H1 (cell line): ENCODE data around the gene SOD2. TPM values are rescaled to one million over a fixed set of nuclear protein-coding genes. Genes with fewer than 3 reads are reported as not detected.

ENCODE experiments used
- CTCF ChIA-PET: fragments of 300-600 bp; sonication (Branson Sonifier 250); formaldehyde crosslinking; loops from one replicate; lab custom pipeline; 2021; ENCODE audit not compliant: partially characterized antibody; lab: Charles Lee
- POLR2A ChIA-PET: fragments of 300-600 bp; sonication (Branson Sonifier 250); formaldehyde crosslinking; loops from one replicate; lab custom pipeline; 2021; ENCODE audit warnings: inconsistent platforms; ENCODE audit not compliant: partially characterized antibody; lab: Charles Lee
- DNase-seq, 2 experiments: peaks; one replicate each; pipeline versions ENCODE4 v3.0.0 to v3.0.0-alpha.2; 2010 to 2022; ENCODE audit warnings: low spot score in 2 of 2, low read depth in 1 of 2, mixed read lengths in 1 of 2
- FAIRE-seq: peaks from 2 replicates; lab custom pipeline; 2011; peaks lifted over from hg19 to GRCh38; lab: Jason Lieb, UNC
- H2AFZ ChIP-seq: 2 replicates; pipeline ENCODE4 v1.8.1; 2012; ENCODE audit warnings: low read length, inconsistent platforms
- H2AK5ac ChIP-seq: 2 replicates; pipeline ENCODE4 v1.6.1; 2013; ENCODE audit warnings: low read depth, low read length
- H2BK120ac ChIP-seq: replicated peaks from 2 replicates; pipeline ENCODE3; 2013; ENCODE audit warnings: low read depth, low read length, inconsistent platforms
- H2BK12ac ChIP-seq: 2 replicates; pipeline ENCODE4 v1.6.1; 2013; ENCODE audit warnings: low read depth, low read length
- H2BK15ac ChIP-seq: 2 replicates; pipeline ENCODE4 v1.6.1; 2013; ENCODE audit warnings: low read length
- H2BK20ac ChIP-seq: 2 replicates; pipeline ENCODE4 v1.6.1; 2013; ENCODE audit warnings: low read length
- H2BK5ac ChIP-seq: 2 replicates; pipeline ENCODE4 v1.6.1; 2013; ENCODE audit warnings: low read depth, low read length
- H3K14ac ChIP-seq: 2 replicates; pipeline ENCODE4 v1.6.1; 2013; ENCODE audit warnings: inconsistent platforms; ENCODE audit not compliant: insufficient read length
- H3K18ac ChIP-seq: 2 replicates; pipeline ENCODE4 v1.6.1; 2013; ENCODE audit warnings: low read length; ENCODE audit errors: extremely low read depth
- H3K23ac ChIP-seq: 2 replicates; pipeline ENCODE4 v1.6.1; 2013; ENCODE audit warnings: inconsistent platforms; ENCODE audit not compliant: insufficient read length
- H3K23me2 ChIP-seq: 2 replicates; pipeline ENCODE4 v1.6.1; 2013; ENCODE audit warnings: low read depth, low read length
- H3K27ac ChIP-seq: 2 replicates; pipeline ENCODE4 v1.6.1; 2011; ENCODE audit warnings: low read depth, low read length, inconsistent platforms
- H3K27me3 ChIP-seq, 4 experiments: replicated peaks in 1 of 4; 1 replicate in 1 of 4; 2 replicates in 3 of 4; pipeline versions ENCODE4 v1.6.1 to v1.8.1; 2011 to 2013; ENCODE audit warnings: low read length in 3 of 4, mild to moderate bottlenecking in 3 of 4, inconsistent platforms in 2 of 4, mixed read lengths in 2 of 4, moderate library complexity in 1 of 4; ENCODE audit not compliant: control insufficient read depth in 3 of 4, insufficient read depth in 3 of 4; ENCODE audit errors: extremely low read depth in 1 of 4
- H3K36me3 ChIP-seq, 4 experiments: 2 replicates each; pipeline versions ENCODE4 v1.6.1 to v1.8.1; 2011 to 2013; ENCODE audit warnings: mild to moderate bottlenecking in 4 of 4, low read length in 3 of 4, moderate library complexity in 2 of 4, control low read depth in 1 of 4, inconsistent platforms in 1 of 4; ENCODE audit not compliant: insufficient read depth in 4 of 4, control insufficient read depth in 2 of 4
- H3K4ac ChIP-seq: replicated peaks from 2 replicates; pipeline ENCODE3; 2013; ENCODE audit warnings: low read length, low read depth, mixed read lengths, inconsistent platforms; ENCODE audit not compliant: insufficient read length
- H3K4me1 ChIP-seq, 4 experiments: replicated peaks in 1 of 4; 1 replicate in 1 of 4; 2 replicates in 3 of 4; pipeline versions ENCODE4 v1.6.1 to v1.8.1; 2011 to 2013; ENCODE audit warnings: low read length in 3 of 4, inconsistent platforms in 2 of 4, mixed read lengths in 1 of 4; ENCODE audit not compliant: insufficient read depth in 4 of 4, control insufficient read depth in 3 of 4
- H3K4me2 ChIP-seq, 2 experiments: 2 replicates each; pipeline versions ENCODE4 v1.6.1 to v1.8.1; 2011 to 2013; ENCODE audit warnings: low read depth in 2 of 2, low read length in 2 of 2, control low read depth in 1 of 2, inconsistent platforms in 1 of 2, mild to moderate bottlenecking in 1 of 2; ENCODE audit not compliant: insufficient read depth in 1 of 2
- H3K4me3 ChIP-seq, 4 experiments: fragments of 200-600, 300-600 bp in 1 of 4; sonication (generic), shearing (Covaris generic), sonication (Bioruptor Twin) in 1 of 4; 2 replicates each; pipeline versions ENCODE4 v1.5.1 to v1.8.1; 2011 to 2016; ENCODE audit warnings: low read length in 4 of 4, low read depth in 3 of 4, control low read depth in 2 of 4, inconsistent platforms in 2 of 4, mild to moderate bottlenecking in 2 of 4, mixed read lengths in 1 of 4, moderate library complexity in 1 of 4; ENCODE audit not compliant: insufficient read depth in 2 of 4; ENCODE audit errors: extremely low read depth in 1 of 4
- H3K56ac ChIP-seq: replicated peaks from 2 replicates; pipeline ENCODE3; 2013; ENCODE audit warnings: low read depth, mild to moderate bottlenecking, mixed read lengths, low read length, inconsistent platforms; ENCODE audit not compliant: insufficient read length
- H3K79me1 ChIP-seq: 2 replicates; pipeline ENCODE4 v1.6.1; 2013; ENCODE audit warnings: low read depth, low read length, control low read depth
- H3K79me2 ChIP-seq, 2 experiments: 2 replicates each; pipeline versions ENCODE4 v1.6.1 to v1.8.1; 2012 to 2013; ENCODE audit warnings: low read length in 2 of 2, mild to moderate bottlenecking in 2 of 2, inconsistent platforms in 1 of 2; ENCODE audit not compliant: insufficient read depth in 2 of 2, control insufficient read depth in 1 of 2
- H3K9ac ChIP-seq, 4 experiments: replicated peaks in 1 of 4; 1 replicate in 1 of 4; 2 replicates in 3 of 4; pipeline versions ENCODE4 v1.6.1 to v1.8.1; 2011 to 2013; ENCODE audit warnings: low read depth in 3 of 4, low read length in 3 of 4, control low read depth in 2 of 4, mild to moderate bottlenecking in 2 of 4, moderate library complexity in 2 of 4, inconsistent platforms in 1 of 4; ENCODE audit errors: extremely low read depth in 1 of 4
- H3K9me3 ChIP-seq, 2 experiments: 2 replicates each; pipeline versions ENCODE4 v1.6.1 to v1.8.1; 2012 to 2013; ENCODE audit warnings: mild to moderate bottlenecking in 2 of 2, moderate library complexity in 2 of 2, control low read depth in 1 of 2, inconsistent platforms in 1 of 2, low read depth in 1 of 2, low read length in 1 of 2, mixed read lengths in 1 of 2; ENCODE audit not compliant: insufficient read depth in 2 of 2
- H4K20me1 ChIP-seq, 2 experiments: replicated peaks in 1 of 2; 2 replicates each; pipeline versions ENCODE3 to v1.8.1; 2011 to 2013; ENCODE audit warnings: inconsistent platforms in 2 of 2, low read length in 2 of 2, mild to moderate bottlenecking in 1 of 2; ENCODE audit not compliant: insufficient read depth in 2 of 2, control insufficient read depth in 1 of 2
- H4K5ac ChIP-seq: 2 replicates; pipeline ENCODE4 v1.6.1; 2013; ENCODE audit warnings: low read length, low read depth, mixed read lengths, inconsistent platforms; ENCODE audit not compliant: insufficient read length
- H4K8ac ChIP-seq: 2 replicates; pipeline ENCODE4 v1.8.0; 2013; ENCODE audit warnings: mild to moderate bottlenecking, moderate library complexity, low read length, inconsistent platforms; ENCODE audit not compliant: insufficient read depth; ENCODE audit errors: extremely low read depth
- H4K91ac ChIP-seq: replicated peaks from 2 replicates; pipeline ENCODE3; 2013; ENCODE audit warnings: low read length, mixed read lengths, inconsistent platforms; ENCODE audit not compliant: insufficient read length
- BRCA1 ChIP-seq: IDR thresholded peaks from 2 replicates; pipeline ENCODE4 v1.6.1; 2012; ENCODE audit warnings: low read depth, low read length, improper control_type of control experiment
- CBX8 ChIP-seq: fragments of 300-800, 300-1000 bp; sonication (generic); IDR thresholded peaks from 2 replicates; pipeline ENCODE4 v1.7.1; 2016; ENCODE audit warnings: low read depth, low read length, borderline replicate concordance
- E2F6 ChIP-seq: IDR thresholded peaks from 2 replicates; pipeline ENCODE4 v1.6.1; 2012; ENCODE audit warnings: inconsistent platforms
- FOSL1 ChIP-seq: IDR thresholded peaks from 2 replicates; pipeline ENCODE4 v1.6.1; 2011; ENCODE audit warnings: mild to moderate bottlenecking, low read depth, low read length, moderate library complexity; ENCODE audit not compliant: insufficient read depth
- TCF12 ChIP-seq: IDR thresholded peaks from 2 replicates; pipeline ENCODE4 v1.6.1; 2011; ENCODE audit warnings: low read depth, mild to moderate bottlenecking, low read length
- WGBS, 2 experiments: shearing (Covaris generic) in 1 of 2; methylation state at CpG; one replicate each; pipeline versions ENCODE4 v1.1.6 to v1.1.7; 2013 to 2015; ENCODE audit warnings: low lambda C conversion rate in 2 of 2, mixed read lengths in 2 of 2, inconsistent platforms in 1 of 2, low coverage in 1 of 2, missing lambda C conversion rate in 1 of 2; ENCODE audit not compliant: insufficient replicate concordance in 2 of 2, insufficient coverage in 1 of 2, insufficient read length in 1 of 2; ENCODE audit errors: extremely low coverage in 1 of 2, missing lambda C conversion rate in 1 of 2; 5-methylcytosine and 5-hydroxymethylcytosine counted together
- polyA plus RNA-seq, 7 experiments: library from polyadenylated mRNA; depleted of rRNA in 3 of 7; stranded (reverse) in 5 of 7; unstranded in 2 of 7; fragments of >200 nt in 5 of 7; fragments of 200-250 nt in 2 of 7; gene quantifications; 1 replicate in 5 of 7; 2 replicates in 1 of 7; 4 replicates in 1 of 7; pipeline versions ENCODE4 v1.2.1 to v1.2.3, GENCODE V29; 2011 to 2013; ENCODE audit warnings: missing spikeins in 2 of 7, mixed read lengths in 2 of 7
- total RNA-seq: library from RNA; stranded (reverse); fragmentation: NEBNext Ultra II Directional; extraction: Animal tissue kit (Norgen Biotek cat#: 25700); gene quantifications from 2 replicates; pipeline ENCODE4 v1.2.1, GENCODE V29; 2021

SOD2 gene
- total and polyA plus RNA-seq, 2 of the 8 experiments (the other 6 are each of a cell fraction or from before 2014, with no cell fraction given): 31.1 to 88.7 TPM

- Histone ChIP-seq H3K23ac (no peak overlapping the region), H4K91ac (no peak overlapping the region), H3K9me3 (no peaks in the 10 kb centered on the region), H3K36me3 (peaks cover 7 to 54% (median 22%) of the 10 kb centered on the region in 4 experiments), H4K8ac (no peak overlapping the region), H3K23me2 (no peaks in the 10 kb centered on the region), H4K5ac (no peak overlapping the region), H2BK15ac (no peak overlapping the region), H3K4me1 (peaks cover 0 to 3% (median 0%) of the 10 kb centered on the region in 4 experiments; a peak in 1 of 7 replicates), H3K14ac (no peak overlapping the region), H2BK5ac (no peak overlapping the region), H3K4me2 (no peak overlapping the region), H3K56ac (no peak overlapping the region), H4K20me1 (peaks cover 15 to 22% of the 10 kb centered on the region in 2 experiments), H3K27ac (no peak overlapping the region), H3K79me1 (no peaks in the 10 kb centered on the region), H3K18ac (no peak overlapping the region), H3K79me2 (peaks cover 37 to 98% of the 10 kb centered on the region in 2 experiments), H2BK120ac (no peak overlapping the region), H2AK5ac (no peak overlapping the region), H2BK20ac (no peak overlapping the region), H3K9ac (no peak overlapping the region), H3K27me3 (no peaks in the 10 kb centered on the region), H3K4ac (no peak overlapping the region), H2AFZ (no peak overlapping the region), H3K4me3 (no peak overlapping the region), H2BK12ac (no peak overlapping the region)
- TF ChIP-seq CBX8: no peak
- TF ChIP-seq E2F6: no peak
- TF ChIP-seq FOSL1: no peak
- TF ChIP-seq BRCA1: no peak
- TF ChIP-seq TCF12: no peak
- WGBS, 2 experiments: 87% methylated on average over 7 of the region's 7 CpGs; no CpG with 5 or more reads in 1 of the 2 experiments
- CTCF ChIA-PET: interaction anchor here (1.2 to 1.6 kb wide), 3 partner anchors 11 to 47 kb away, joined by 3 to 4 read pairs (median 4); no protein-coding TSS in a partner anchor
- FAIRE-seq: no peak
- POLR2A ChIA-PET: interaction anchor here (0.9 to 4.6 kb wide), 5 partner anchors 9 to 65 kb away, joined by 3 to 43 read pairs (median 5); partner anchors contain the start of genes ACAT2, MRPL18 and WTAP
- no peak for DNase-seq
Measured at GRCh38 chr6:159736908-159737307, 43.9 kb upstream of the SOD2 start.
